HEK293 (cell line): ENCODE results near the gene CNGA4.

Source experiments
- GLIS2 ChIP-seq: fragments of 450-650 bp; formaldehyde crosslinking; IDR thresholded peaks from 2 replicates; pipeline ENCODE4 v1.5.1; 2016; ENCODE audit warnings: missing biosample characterization, missing genetic modification characterization
- HOXA7 ChIP-seq: sonication (generic); formaldehyde crosslinking; IDR thresholded peaks from 2 replicates; pipeline ENCODE4 v1.8.1; 2022; ENCODE audit warnings: missing genetic modification reagents, borderline replicate concordance
- KLF10 ChIP-seq: fragments of 450-650 bp; IDR thresholded peaks from 2 replicates; pipeline ENCODE4 v1.5.1; 2018; ENCODE audit warnings: missing biosample characterization, mild to moderate bottlenecking, missing genetic modification characterization
- KLF16 ChIP-seq: fragments of 450-650 bp; formaldehyde crosslinking; IDR thresholded peaks from 2 replicates; pipeline ENCODE4 v1.5.1; 2017; ENCODE audit warnings: missing biosample characterization, missing genetic modification characterization
- KLF9 ChIP-seq: fragments of 450-650 bp; formaldehyde crosslinking; IDR thresholded peaks from 2 replicates; pipeline ENCODE4 v1.5.1; 2016; ENCODE audit warnings: missing biosample characterization, missing genetic modification characterization, low read depth
- SP7 ChIP-seq: fragments of 450-650 bp; formaldehyde crosslinking; IDR thresholded peaks from 2 replicates; pipeline ENCODE4 v1.5.1; 2016; ENCODE audit warnings: missing biosample characterization, missing genetic modification characterization
- TCF7L2 ChIP-seq: IDR thresholded peaks from 2 replicates; pipeline ENCODE4 v1.6.1; 2011; ENCODE audit warnings: low read depth, mild to moderate bottlenecking, inconsistent platforms, low read length, moderate library complexity, borderline replicate concordance
- YY2 ChIP-seq: fragments of 450-650 bp; formaldehyde crosslinking; IDR thresholded peaks from 2 replicates; pipeline ENCODE4 v1.5.1; 2016; ENCODE audit warnings: missing biosample characterization, missing genetic modification characterization
- ZBTB1 ChIP-seq: fragments of 450-650 bp; formaldehyde crosslinking; IDR thresholded peaks from 2 replicates; pipeline ENCODE4 v1.5.1; 2016; ENCODE audit warnings: missing biosample characterization, missing genetic modification characterization
- ZBTB6 ChIP-seq: fragments of 450-650 bp; formaldehyde crosslinking; IDR thresholded peaks from 2 replicates; pipeline ENCODE4 v1.5.1; 2017; ENCODE audit warnings: missing biosample characterization, missing genetic modification characterization
- ZBTB8A ChIP-seq: fragments of 450-650 bp; formaldehyde crosslinking; IDR thresholded peaks from 2 replicates; pipeline ENCODE4 v1.5.1; 2016; ENCODE audit warnings: missing biosample characterization, missing genetic modification characterization
- ZNF133 ChIP-seq: fragments of 450-650 bp; formaldehyde crosslinking; IDR thresholded peaks from 2 replicates; pipeline ENCODE4 v1.5.1; 2016; ENCODE audit warnings: missing biosample characterization, missing genetic modification characterization
- ZNF140 ChIP-seq: fragments of 450-650 bp; formaldehyde crosslinking; IDR thresholded peaks from 2 replicates; pipeline ENCODE4 v1.5.1; 2016; ENCODE audit warnings: missing biosample characterization, missing genetic modification characterization
- ZNF146 ChIP-seq: fragments of 450-650 bp; formaldehyde crosslinking; IDR thresholded peaks from 2 replicates; pipeline ENCODE4 v1.5.1; 2016; ENCODE audit warnings: missing biosample characterization, missing genetic modification characterization
- ZNF174 ChIP-seq: fragments of 450-650 bp; formaldehyde crosslinking; IDR thresholded peaks from 2 replicates; pipeline ENCODE4 v1.5.0; 2017; ENCODE audit warnings: missing biosample characterization, mild to moderate bottlenecking, missing genetic modification characterization
- ZNF175 ChIP-seq: fragments of 450-650 bp; formaldehyde crosslinking; IDR thresholded peaks from 2 replicates; pipeline ENCODE4 v1.5.1; 2016; ENCODE audit warnings: missing biosample characterization, missing genetic modification characterization
- ZNF19 ChIP-seq: fragments of 450-650 bp; formaldehyde crosslinking; IDR thresholded peaks from 2 replicates; pipeline ENCODE4; 2016; ENCODE audit warnings: missing biosample characterization, missing genetic modification characterization, low read depth
- ZNF202 ChIP-seq: fragments of 450-650 bp; formaldehyde crosslinking; IDR thresholded peaks from 2 replicates; pipeline ENCODE4 v1.5.1; 2016; ENCODE audit warnings: missing biosample characterization, missing genetic modification characterization, borderline replicate concordance
- ZNF211 ChIP-seq: fragments of 450-650 bp; formaldehyde crosslinking; IDR thresholded peaks from 2 replicates; pipeline ENCODE4 v1.5.1; 2016; ENCODE audit warnings: low read depth, missing biosample characterization, missing genetic modification characterization
- ZNF23 ChIP-seq: fragments of 450-650 bp; formaldehyde crosslinking; IDR thresholded peaks from 2 replicates; pipeline ENCODE4 v1.5.1; 2016; ENCODE audit warnings: missing biosample characterization, missing genetic modification characterization, borderline replicate concordance
- ZNF239 ChIP-seq: fragments of 450-650 bp; formaldehyde crosslinking; IDR thresholded peaks from 2 replicates; pipeline ENCODE4 v1.5.1; 2016; ENCODE audit warnings: missing biosample characterization, missing genetic modification characterization
- ZNF404 ChIP-seq: fragments of 450-650 bp; formaldehyde crosslinking; IDR thresholded peaks from 2 replicates; pipeline ENCODE4 v1.5.1; 2017; ENCODE audit warnings: missing biosample characterization, missing genetic modification characterization
- ZNF416 ChIP-seq: fragments of 450-650 bp; formaldehyde crosslinking; IDR thresholded peaks from 2 replicates; pipeline ENCODE4 v1.5.1; 2016; ENCODE audit warnings: missing biosample characterization, missing genetic modification characterization
- ZNF433 ChIP-seq: fragments of 450-650 bp; formaldehyde crosslinking; IDR thresholded peaks from 2 replicates; pipeline ENCODE4 v1.5.1; 2016; ENCODE audit warnings: missing biosample characterization, missing genetic modification characterization, low read depth
- ZNF558 ChIP-seq: fragments of 450-650 bp; formaldehyde crosslinking; IDR thresholded peaks from 2 replicates; pipeline ENCODE4 v1.5.1; 2016; ENCODE audit warnings: missing biosample characterization, missing genetic modification characterization
- ZNF561 ChIP-seq: fragments of 450-650 bp; IDR thresholded peaks from 2 replicates; pipeline ENCODE4 v1.5.1; 2018; ENCODE audit warnings: missing biosample characterization, missing genetic modification characterization, borderline replicate concordance
- ZNF610 ChIP-seq: fragments of 450-650 bp; formaldehyde crosslinking; IDR thresholded peaks from 2 replicates; pipeline ENCODE4 v1.5.1; 2016; ENCODE audit warnings: missing biosample characterization, missing genetic modification characterization, borderline replicate concordance
- ZNF623 ChIP-seq: fragments of 450-650 bp; formaldehyde crosslinking; IDR thresholded peaks from 2 replicates; pipeline ENCODE4 v1.5.1; 2016; ENCODE audit warnings: missing biosample characterization, missing genetic modification characterization
- ZNF791 ChIP-seq: fragments of 450-650 bp; formaldehyde crosslinking; IDR thresholded peaks from 2 replicates; pipeline ENCODE4 v1.5.1; 2016; ENCODE audit warnings: missing biosample characterization, missing genetic modification characterization
- ZNF830 ChIP-seq: fragments of 450-650 bp; IDR thresholded peaks from 2 replicates; pipeline ENCODE4 v1.5.0; 2018; ENCODE audit warnings: missing biosample characterization, missing genetic modification characterization, low read depth, mild to moderate bottlenecking, moderate library complexity
- ZSCAN4 ChIP-seq: fragments of 450-650 bp; formaldehyde crosslinking; IDR thresholded peaks from 2 replicates; pipeline ENCODE4 v1.5.1; 2017; ENCODE audit warnings: missing biosample characterization, missing genetic modification characterization
- ZXDB ChIP-seq: fragments of 450-650 bp; formaldehyde crosslinking; IDR thresholded peaks from 2 replicates; pipeline ENCODE4 v1.5.1; 2016; ENCODE audit warnings: missing biosample characterization, missing genetic modification characterization
- TF ChIP-seq, protein P1 (sequence below): fragments of 450-650 bp; formaldehyde crosslinking; IDR thresholded peaks from 2 replicates; pipeline ENCODE4 v1.5.1; 2016; ENCODE audit warnings: missing biosample characterization, missing genetic modification characterization
- TF ChIP-seq, protein P2 (sequence below): fragments of 450-650 bp; formaldehyde crosslinking; IDR thresholded peaks from 2 replicates; pipeline ENCODE4 v1.5.1; 2016; ENCODE audit warnings: missing biosample characterization, missing genetic modification characterization
- TF ChIP-seq, protein P3 (sequence below): fragments of 450-650 bp; formaldehyde crosslinking; IDR thresholded peaks from 2 replicates; pipeline ENCODE4 v1.5.1; 2016; ENCODE audit warnings: missing biosample characterization, missing genetic modification characterization

CNGA4 gene

GRCh38 chr11:6234387-6235107 lies 4.3 kb upstream of the CNGA4 start, which contains the start of gene FHIP1B (continued):
- TF ChIP-seq ZNF610 (tag by site-specific recombination) (no peak), ZNF239 (tag by site-specific recombination) (no peak), ZNF830 (tag by site-specific recombination) (no peak), KLF9 (tag by site-specific recombination) (peak; percentile 91), ZNF133 (tag by site-specific recombination) (no peak), ZNF404 (tag by site-specific recombination) (no peak), SP7 (tag by site-specific recombination) (peak; percentile 44; the same call in 1 of the 2 replicates), GLIS2 (peak; percentile 68), YY2 (tag by site-specific recombination) (peak; percentile 75), TCF7L2 (no peak), ZNF623 (tag by site-specific recombination) (no peak), ZNF211 (tag by site-specific recombination) (no peak), ZNF140 (tag by site-specific recombination) (no peak), ZBTB6 (peak; percentile 98), ZXDB (peak; percentile 53), ZNF416 (tag by site-specific recombination) (no peak), KLF10 (tag by site-specific recombination) (peak; percentile 42; the same call in 1 of the 2 replicates), ZNF561 (no peak), ZSCAN4 (tag by site-specific recombination) (no peak), ZNF433 (tag by site-specific recombination) (no peak), ZNF19 (tag by site-specific recombination) (no peak), HOXA7 (CRISPR knock-in tag) (no peak), ZNF146 (tag by site-specific recombination) (no peak), ZNF174 (tag by site-specific recombination) (no peak), KLF16 (tag by site-specific recombination) (0 out of 2 replicates have a peak, but pooled peaks have one; percentile 28), ZBTB1 (tag by site-specific recombination) (no peak), ZBTB8A (tag by site-specific recombination) (no peak; the same call in 1 of the 2 replicates), ZNF791 (tag by site-specific recombination) (no peak), ZNF202 (tag by site-specific recombination) (no peak), ZNF23 (tag by site-specific recombination) (no peak), ZNF558 (tag by site-specific recombination) (no peak), ZNF175 (tag by site-specific recombination) (no peak)
- TF ChIP-seq, protein P1, sequence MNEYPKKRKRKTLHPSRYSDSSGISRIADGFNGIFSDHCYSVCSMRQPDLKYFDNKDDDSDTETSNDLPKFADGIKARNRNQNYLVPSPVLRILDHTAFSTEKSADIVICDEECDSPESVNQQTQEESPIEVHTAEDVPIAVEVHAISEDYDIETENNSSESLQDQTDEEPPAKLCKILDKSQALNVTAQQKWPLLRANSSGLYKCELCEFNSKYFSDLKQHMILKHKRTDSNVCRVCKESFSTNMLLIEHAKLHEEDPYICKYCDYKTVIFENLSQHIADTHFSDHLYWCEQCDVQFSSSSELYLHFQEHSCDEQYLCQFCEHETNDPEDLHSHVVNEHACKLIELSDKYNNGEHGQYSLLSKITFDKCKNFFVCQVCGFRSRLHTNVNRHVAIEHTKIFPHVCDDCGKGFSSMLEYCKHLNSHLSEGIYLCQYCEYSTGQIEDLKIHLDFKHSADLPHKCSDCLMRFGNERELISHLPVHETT = no peak
- TF ChIP-seq, protein P2, sequence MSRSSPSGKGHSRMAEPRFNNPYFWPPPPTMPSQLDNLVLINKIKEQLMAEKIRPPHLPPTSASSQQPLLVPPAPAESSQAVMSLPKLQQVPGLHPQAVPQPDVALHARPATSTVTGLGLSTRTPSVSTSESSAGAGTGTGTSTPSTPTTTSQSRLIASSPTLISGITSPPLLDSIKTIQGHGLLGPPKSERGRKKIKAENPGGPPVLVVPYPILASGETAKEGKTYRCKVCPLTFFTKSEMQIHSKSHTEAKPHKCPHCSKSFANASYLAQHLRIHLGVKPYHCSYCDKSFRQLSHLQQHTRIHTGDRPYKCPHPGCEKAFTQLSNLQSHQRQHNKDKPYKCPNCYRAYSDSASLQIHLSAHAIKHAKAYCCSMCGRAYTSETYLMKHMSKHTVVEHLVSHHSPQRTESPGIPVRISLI (tag by site-specific recombination) = no peak
- TF ChIP-seq, protein P3, sequence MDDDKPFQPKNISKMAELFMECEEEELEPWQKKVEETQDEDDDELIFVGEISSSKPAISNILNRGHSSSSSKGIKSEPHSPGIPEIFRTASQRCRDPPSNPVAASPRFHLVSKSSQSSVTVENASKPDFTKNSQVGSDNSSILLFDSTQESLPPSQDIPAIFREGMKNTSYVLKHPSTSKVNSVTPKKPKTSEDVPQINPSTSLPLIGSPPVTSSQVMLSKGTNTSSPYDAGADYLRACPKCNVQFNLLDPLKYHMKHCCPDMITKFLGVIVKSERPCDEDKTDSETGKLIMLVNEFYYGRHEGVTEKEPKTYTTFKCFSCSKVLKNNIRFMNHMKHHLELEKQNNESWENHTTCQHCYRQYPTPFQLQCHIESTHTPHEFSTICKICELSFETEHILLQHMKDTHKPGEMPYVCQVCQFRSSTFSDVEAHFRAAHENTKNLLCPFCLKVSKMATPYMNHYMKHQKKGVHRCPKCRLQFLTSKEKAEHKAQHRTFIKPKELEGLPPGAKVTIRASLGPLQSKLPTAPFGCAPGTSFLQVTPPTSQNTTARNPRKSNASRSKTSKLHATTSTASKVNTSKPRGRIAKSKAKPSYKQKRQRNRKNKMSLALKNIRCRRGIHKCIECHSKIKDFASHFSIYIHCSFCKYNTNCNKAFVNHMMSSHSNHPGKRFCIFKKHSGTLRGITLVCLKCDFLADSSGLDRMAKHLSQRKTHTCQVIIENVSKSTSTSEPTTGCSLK (tag by site-specific recombination) = no peak
